ENCODE results near the gene SSNA1. TPM values are rescaled to one million over a fixed set of nuclear protein-coding genes. Genes with fewer than 3 reads are reported as not detected.

The SSNA1 gene
- total and polyA plus RNA-seq, 9 of the 15 experiments (the other 6 are each of a cell fraction or from before 2014, with no cell fraction given), result 1.9 to 130 (median 57.1) TPM

- TF ChIP-seq, protein P1, sequence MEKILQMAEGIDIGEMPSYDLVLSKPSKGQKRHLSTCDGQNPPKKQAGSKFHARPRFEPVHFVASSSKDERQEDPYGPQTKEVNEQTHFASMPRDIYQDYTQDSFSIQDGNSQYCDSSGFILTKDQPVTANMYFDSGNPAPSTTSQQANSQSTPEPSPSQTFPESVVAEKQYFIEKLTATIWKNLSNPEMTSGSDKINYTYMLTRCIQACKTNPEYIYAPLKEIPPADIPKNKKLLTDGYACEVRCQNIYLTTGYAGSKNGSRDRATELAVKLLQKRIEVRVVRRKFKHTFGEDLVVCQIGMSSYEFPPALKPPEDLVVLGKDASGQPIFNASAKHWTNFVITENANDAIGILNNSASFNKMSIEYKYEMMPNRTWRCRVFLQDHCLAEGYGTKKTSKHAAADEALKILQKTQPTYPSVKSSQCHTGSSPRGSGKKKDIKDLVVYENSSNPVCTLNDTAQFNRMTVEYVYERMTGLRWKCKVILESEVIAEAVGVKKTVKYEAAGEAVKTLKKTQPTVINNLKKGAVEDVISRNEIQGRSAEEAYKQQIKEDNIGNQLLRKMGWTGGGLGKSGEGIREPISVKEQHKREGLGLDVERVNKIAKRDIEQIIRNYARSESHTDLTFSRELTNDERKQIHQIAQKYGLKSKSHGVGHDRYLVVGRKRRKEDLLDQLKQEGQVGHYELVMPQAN (IDR thresholded peaks at IDR 0.05; ENCODE audit: borderline replicate concordance), result no peak
- TF ChIP-seq TRIM28 (IDR thresholded peaks at IDR 0.05) (no peak), RNF2 (IDR thresholded peaks at IDR 0.05) (no peak), HMGN3 (IDR thresholded peaks at IDR 0.05; ENCODE audit: borderline replicate concordance, extremely low read depth, insufficient read length, low read depth, low read length) (peak; percentile 57)
Observed at GRCh38 chr9:137228968-137229896, 40.8 kb downstream of the SSNA1 start (continued).

GRCh38 chr9:137229903-137230704, 41.6 kb downstream of the SSNA1 start:
- POLR2A ChIA-PET, result interaction anchor here (0.6 to 1.6 kb wide), 4 partner anchors 11 to 41 kb away, joined by 3 to 9 read pairs (median 3); partner anchors contain the start of gene TUBB4B
- no peak for ATAC-seq
- Histone ChIP-seq H3K79me2 (ENCODE audit: control insufficient read depth, insufficient read depth, low read length) (no peaks in the 10 kb centered on the region), H3K4me3 (no peak overlapping the region), H3K9me3 (replicated peaks; ENCODE audit: control insufficient read depth, insufficient read depth, low read depth, low read length) (no peaks in the 10 kb centered on the region), H3K4me2 (ENCODE audit: insufficient read depth, low read length) (no peak overlapping the region), H3K9ac (ENCODE audit: insufficient read depth in 1 of 2, low read depth in 2 of 2, low read length in 2 of 2) (peak overlapping the region in 1 of 2 experiments; percentile 20; a peak in 1 of 4 replicates), H3K4me1 (replicated peaks in 1 of 2; ENCODE audit: control insufficient read depth in 2 of 2, insufficient read depth in 2 of 2, low read length in 2 of 2) (peaks cover 13 to 100% of the 10 kb centered on the region in 2 experiments), H3K27ac (ENCODE audit: extremely low read depth, low read depth, low read length) (no peak overlapping the region), H4K20me1 (replicated peaks; ENCODE audit: control insufficient read depth, insufficient read depth, low read length) (no peaks in the 10 kb centered on the region), H2AFZ (ENCODE audit: low read depth, low read length) (no peak overlapping the region), H3K9me1 (ENCODE audit: control insufficient read depth, insufficient read depth, low read length) (no peaks in the 10 kb centered on the region), H3K36me3 (ENCODE audit: control insufficient read depth, insufficient read depth, low read length) (no peaks in the 10 kb centered on the region), H3K27me3 (ENCODE audit: control insufficient read depth in 2 of 2, insufficient read depth in 2 of 2, low read length in 2 of 2) (no peaks in the 10 kb centered on the region)
- no TSS peak for BruUV-seq (replicated peaks)
- intact Hi-C loops (cut with micrococcal nuclease), result no loop called here
- DNase-seq (ENCODE audit: extremely low read depth in 1 of 4, low spot score in 3 of 4), result no peak
- in situ Hi-C loops (cut with MboI), result loop anchor here (5.0 to 25.0 kb wide), 3 partner anchors 43 to 443 kb away; partner anchors contain the start of genes ANAPC2, CCDC183, SSNA1 and TMEM141
- CTCF ChIA-PET (ENCODE audit: low intra/inter-chr PET ratio), result interaction anchor here (0.5 to 0.7 kb wide), 2 partner anchors 20 to 41 kb away, joined by 3 read pairs; partner anchors contain the start of gene SSNA1
- WGBS (ENCODE audit: insufficient coverage, low coverage, missing lambda C conversion rate), result 64% methylated on average over 27 of the region's 31 CpGs
- no peak for FAIRE-seq
- TF ChIP-seq, protein P2, sequence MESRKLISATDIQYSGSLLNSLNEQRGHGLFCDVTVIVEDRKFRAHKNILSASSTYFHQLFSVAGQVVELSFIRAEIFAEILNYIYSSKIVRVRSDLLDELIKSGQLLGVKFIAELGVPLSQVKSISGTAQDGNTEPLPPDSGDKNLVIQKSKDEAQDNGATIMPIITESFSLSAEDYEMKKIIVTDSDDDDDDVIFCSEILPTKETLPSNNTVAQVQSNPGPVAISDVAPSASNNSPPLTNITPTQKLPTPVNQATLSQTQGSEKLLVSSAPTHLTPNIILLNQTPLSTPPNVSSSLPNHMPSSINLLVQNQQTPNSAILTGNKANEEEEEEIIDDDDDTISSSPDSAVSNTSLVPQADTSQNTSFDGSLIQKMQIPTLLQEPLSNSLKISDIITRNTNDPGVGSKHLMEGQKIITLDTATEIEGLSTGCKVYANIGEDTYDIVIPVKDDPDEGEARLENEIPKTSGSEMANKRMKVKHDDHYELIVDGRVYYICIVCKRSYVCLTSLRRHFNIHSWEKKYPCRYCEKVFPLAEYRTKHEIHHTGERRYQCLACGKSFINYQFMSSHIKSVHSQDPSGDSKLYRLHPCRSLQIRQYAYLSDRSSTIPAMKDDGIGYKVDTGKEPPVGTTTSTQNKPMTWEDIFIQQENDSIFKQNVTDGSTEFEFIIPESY (CRISPR knock-in tag; IDR thresholded peaks at IDR 0.05), result peak; percentile 89
- TF ChIP-seq POLR2G (IDR thresholded peaks at IDR 0.05; ENCODE audit: low read depth, low read length) (peak; percentile 47; the same call in 1 of the 2 replicates), PBX2 (CRISPR knock-in tag; IDR thresholded peaks at IDR 0.05; ENCODE audit: low read depth) (no peak), PBX2 (tag; conservative IDR thresholded peaks at IDR 0.05; ENCODE audit: low read depth) (no peak), C11orf30 (IDR thresholded peaks at IDR 0.05; ENCODE audit: low read depth) (peak; percentile 53), ZFP1 (CRISPR knock-in tag; IDR thresholded peaks at IDR 0.05) (no peak), ZNF140 (CRISPR knock-in tag; IDR thresholded peaks at IDR 0.05) (no peak)
